HG03432 (cell line): ENCODE results near the gene LRP1B.
A peak's percentile ranks its signal among the peaks of the same experiment; 100 is the strongest.

ENCODE experiments used
- ATAC-seq: cut with Tn5 transposase; IDR thresholded peaks from one replicate; pipeline ENCODE4 v1.9.1; 2021; ENCODE audit warnings: mild to moderate bottlenecking, moderate library complexity; ENCODE audit not compliant: unreplicated experiment

LRP1B gene

GRCh38 chr2:142042536-142043199, 88.1 kb downstream of the LRP1B start:
- ATAC-seq = no peak

- no peak for ATAC-seq
Measured at GRCh38 chr2:142041996-142042395, 88.8 kb downstream of the LRP1B start.

GRCh38 chr2:142041105-142041504, 89.7 kb downstream of the LRP1B start:
- no peak for ATAC-seq

GRCh38 chr2:142040556-142040955, 90.3 kb downstream of the LRP1B start:
- no peak for ATAC-seq

- ATAC-seq = no peak
Measured at GRCh38 chr2:142038826-142039225, 92.0 kb downstream of the LRP1B start.

- no peak for ATAC-seq
Measured at GRCh38 chr2:142037744-142038143, 93.1 kb downstream of the LRP1B start.

- peak; percentile 72 for ATAC-seq
Measured at GRCh38 chr2:142037066-142037465, 93.8 kb downstream of the LRP1B start.

- no peak for ATAC-seq
Measured at GRCh38 chr2:142033393-142033792, 97.4 kb downstream of the LRP1B start.

- ATAC-seq = no peak
Measured at GRCh38 chr2:142031656-142032055, 99.2 kb downstream of the LRP1B start.

GRCh38 chr2:142030735-142031134, 100.1 kb downstream of the LRP1B start:
- no peak for ATAC-seq

- no peak for ATAC-seq
Measured at GRCh38 chr2:142029974-142030373, 100.8 kb downstream of the LRP1B start.

- ATAC-seq = no peak
Measured at GRCh38 chr2:142025394-142025793, 105.4 kb downstream of the LRP1B start.

GRCh38 chr2:142020368-142020767, 110.4 kb downstream of the LRP1B start:
- ATAC-seq = no peak

- no peak for ATAC-seq
Measured at GRCh38 chr2:142014536-142014935, 116.3 kb downstream of the LRP1B start.

- ATAC-seq = no peak
Measured at GRCh38 chr2:142012797-142013196, 118.0 kb downstream of the LRP1B start.

- ATAC-seq = no peak
Measured at GRCh38 chr2:142010477-142011270, 120.1 kb downstream of the LRP1B start.

GRCh38 chr2:142008135-142008744, 122.6 kb downstream of the LRP1B start:
- ATAC-seq = no peak

GRCh38 chr2:141994066-141994465, 136.8 kb downstream of the LRP1B start:
- ATAC-seq = no peak

- no peak for ATAC-seq
Measured at GRCh38 chr2:141992695-141993094, 138.1 kb downstream of the LRP1B start.

GRCh38 chr2:141968433-141968832, 162.4 kb downstream of the LRP1B start:
- peak; percentile 50 for ATAC-seq

GRCh38 chr2:141967980-141968379, 162.8 kb downstream of the LRP1B start:
- ATAC-seq = no peak

- no peak for ATAC-seq
Measured at GRCh38 chr2:141967503-141967902, 163.3 kb downstream of the LRP1B start.
